A549 (cell line): ENCODE results near the gene NPM3. TPM values are rescaled to one million over a fixed set of nuclear protein-coding genes. Genes with fewer than 3 reads are reported as not detected.

ENCODE experiments used
- ATAC-seq, 2 experiments: fragments of 200-7000 bp in 1 of 2; fragments of >200 bp in 1 of 2; cut with Nextera tagmentation in 1 of 2; cut with Tn5 transposase in 1 of 2; 3 replicates each; pipeline versions ENCODE4 v1.8.0 to v1.9.1; 2018 to 2020; ENCODE audit warnings: mild to moderate bottlenecking in 1 of 2, moderate library complexity in 1 of 2
- CTCF ChIA-PET: fragments of 300-600 bp; sonication (Branson Sonifier 250); formaldehyde crosslinking; extraction: SDS; loops from one replicate; lab custom pipeline; 2021; ENCODE audit warnings: antibody characterized with exemption, inconsistent platforms; lab: Yijun Ruan, JAX
- POLR2A ChIA-PET: fragments of 350-600 bp; formaldehyde crosslinking; extraction: SDS; loops from one replicate; lab custom pipeline; 2021; ENCODE audit warnings: antibody characterized with exemption, inconsistent platforms; lab: Yijun Ruan, JAX
- DNase-seq, 2 experiments: peaks; one replicate each; pipeline versions ENCODE4 v3.0.0 to v3.0.0-alpha.2; 2011 to 2016; ENCODE audit warnings: low read depth in 1 of 2, low spot score in 1 of 2
- FAIRE-seq: peaks from 2 replicates; lab custom pipeline; 2011; peaks lifted over from hg19 to GRCh38; lab: Jason Lieb, UNC
- H3K27ac ChIP-seq, 2 experiments: fragments of >200 bp; sonication (Bioruptor Twin); formaldehyde crosslinking; 3 replicates each; pipeline ENCODE4 v1.5.1; 2016 to 2017
- H3K4me1 ChIP-seq: fragments of >200 bp; sonication (Bioruptor Twin); formaldehyde crosslinking; 3 replicates; pipeline ENCODE4 v1.6.1; 2016
- H3K4me2 ChIP-seq: fragments of >200 bp; sonication (Bioruptor Twin); formaldehyde crosslinking; 3 replicates; pipeline ENCODE4 v1.6.1; 2016
- H3K4me3 ChIP-seq: fragments of >200 bp; sonication (Bioruptor Twin); formaldehyde crosslinking; 3 replicates; pipeline ENCODE4 v1.5.1; 2016
- H3K9me3 ChIP-seq: fragments of >200 bp; sonication (Bioruptor Twin); formaldehyde crosslinking; 3 replicates; pipeline ENCODE4 v1.6.1; 2016
- BCL3 ChIP-seq: fragments of >200 bp; sonication (Bioruptor Twin); formaldehyde crosslinking; IDR thresholded peaks from 3 replicates; pipeline ENCODE4 v1.6.1; 2016
- CBX8 ChIP-seq: fragments of 200-600 bp; sonication (generic); IDR thresholded peaks from 2 replicates; pipeline ENCODE4 v1.6.1; 2016
- CEBPB ChIP-seq, 2 experiments: fragments of >200 bp in 1 of 2; sonication (Bioruptor Twin) in 1 of 2; formaldehyde crosslinking in 1 of 2; IDR thresholded peaks; 2 replicates each; pipeline ENCODE4 v1.6.1; 2012 to 2016
- CHD2 ChIP-seq: fragments of 150-350 bp; IDR thresholded peaks from 2 replicates; pipeline ENCODE4 v1.6.1; 2014; ENCODE audit warnings: low read length; ENCODE audit not compliant: partially characterized antibody
- ELK1 ChIP-seq: fragments of 150-350 bp; IDR thresholded peaks from 2 replicates; pipeline ENCODE4 v1.6.1; 2014; ENCODE audit warnings: low read depth, mild to moderate bottlenecking, low read length
- EP300 ChIP-seq, 2 experiments: fragments of >200 bp; sonication (Bioruptor Twin); formaldehyde crosslinking; IDR thresholded peaks; 2 replicates in 1 of 2; 3 replicates in 1 of 2; pipeline ENCODE4 v1.6.1; 2016 to 2017
- FOSB ChIP-seq: fragments of 250-450 bp; sonication (Bioruptor Pico); IDR thresholded peaks from 2 replicates; pipeline ENCODE4 v1.5.0; 2020; ENCODE audit warnings: mild to moderate bottlenecking, moderate library complexity
- FOXS1 ChIP-seq: fragments of 250-450 bp; sonication (Bioruptor Pico); IDR thresholded peaks from 2 replicates; pipeline ENCODE4 v1.5.0; 2020; ENCODE audit warnings: mild to moderate bottlenecking, moderate library complexity
- GATA3 ChIP-seq: IDR thresholded peaks from 2 replicates; pipeline ENCODE4 v1.6.1; 2012; ENCODE audit warnings: borderline replicate concordance
- HDAC2 ChIP-seq: fragments of 200-600 bp; sonication (generic); IDR thresholded peaks from 2 replicates; pipeline ENCODE4 v1.6.1; 2016
- HES2 ChIP-seq: fragments of >200 bp; sonication (Bioruptor Twin); formaldehyde crosslinking; IDR thresholded peaks from 2 replicates; pipeline ENCODE4 v1.6.1; 2016
- HOXA7 ChIP-seq: fragments of 250-450 bp; sonication (Bioruptor Pico); IDR thresholded peaks from 2 replicates; pipeline ENCODE4 v1.5.0; 2020; ENCODE audit warnings: mild to moderate bottlenecking, moderate library complexity
- KDM1A ChIP-seq: fragments of 200-600 bp; sonication (generic); IDR thresholded peaks from 2 replicates; pipeline ENCODE4 v1.6.1; 2016; ENCODE audit warnings: low read depth, mild to moderate bottlenecking
- MAZ ChIP-seq: fragments of 150-350 bp; IDR thresholded peaks from 2 replicates; pipeline ENCODE4 v1.6.1; 2014; ENCODE audit warnings: antibody characterized with exemption, low read depth, low read length, borderline replicate concordance
- NFE2L2 ChIP-seq: fragments of 150-350 bp; conservative IDR thresholded peaks from 2 replicates; pipeline ENCODE4 v1.6.1; 2014; ENCODE audit warnings: low read length
- NPAS2 ChIP-seq: fragments of 250-450 bp; sonication (Bioruptor Pico); IDR thresholded peaks from 2 replicates; pipeline ENCODE4 v1.8.0; 2022; ENCODE audit warnings: mild to moderate bottlenecking, moderate library complexity, borderline replicate concordance
- POLR2A ChIP-seq: IDR thresholded peaks from 2 replicates; pipeline ENCODE4 v1.6.1; 2012; ENCODE audit warnings: mild to moderate bottlenecking, low read length
- RAD21 ChIP-seq, 2 experiments: fragments of >200 bp in 1 of 2; sonication (Bioruptor Twin) in 1 of 2; formaldehyde crosslinking in 1 of 2; IDR thresholded peaks in 1 of 2; conservative IDR thresholded peaks in 1 of 2; 2 replicates in 1 of 2; 3 replicates in 1 of 2; pipeline ENCODE4 v1.6.1; 2012 to 2018; ENCODE audit warnings: inconsistent platforms in 1 of 2
- RARB ChIP-seq: fragments of 250-450 bp; sonication (Bioruptor Pico); IDR thresholded peaks from 2 replicates; pipeline ENCODE4 v1.8.0; 2021; ENCODE audit warnings: mild to moderate bottlenecking, moderate library complexity
- RCOR1 ChIP-seq: fragments of 150-350 bp; IDR thresholded peaks from 2 replicates; pipeline ENCODE4 v1.6.1; 2014; ENCODE audit warnings: antibody characterized with exemption, low read length, low read depth
- RFX5 ChIP-seq: fragments of 450-650 bp; IDR thresholded peaks from 2 replicates; pipeline ENCODE4 v1.7.1; 2014; ENCODE audit warnings: antibody characterized with exemption, mild to moderate bottlenecking, moderate library complexity
- SMC3 ChIP-seq: fragments of >200 bp; sonication (Bioruptor Twin); formaldehyde crosslinking; IDR thresholded peaks from 3 replicates; pipeline ENCODE4 v1.6.1; 2018; ENCODE audit warnings: inconsistent platforms
- SREBF2 ChIP-seq: fragments of 450-650 bp; IDR thresholded peaks from 2 replicates; pipeline ENCODE4 v1.6.1; 2014; ENCODE audit warnings: mild to moderate bottlenecking, moderate library complexity
- TP53 ChIP-seq: fragments of 250-450 bp; sonication (Bioruptor Pico); IDR thresholded peaks from 2 replicates; pipeline ENCODE4 v1.5.0; 2021; ENCODE audit warnings: mild to moderate bottlenecking, moderate library complexity
- USF2 ChIP-seq: fragments of 450-650 bp; IDR thresholded peaks from 2 replicates; pipeline ENCODE4 v1.6.1; 2014; ENCODE audit warnings: antibody characterized with exemption
- ZC3H11A ChIP-seq: fragments of 450-650 bp; IDR thresholded peaks from 2 replicates; pipeline ENCODE4 v1.6.1; 2014; ENCODE audit warnings: antibody characterized with exemption, mild to moderate bottlenecking
- ZFP36 ChIP-seq: fragments of 450-650 bp; IDR thresholded peaks from 2 replicates; pipeline ENCODE4 v1.6.1; 2014; ENCODE audit warnings: borderline replicate concordance; ENCODE audit not compliant: partially characterized antibody
- ZSCAN20 ChIP-seq: fragments of 250-450 bp; sonication (Bioruptor Pico); IDR thresholded peaks from 2 replicates; pipeline ENCODE4 v1.8.0; 2022; ENCODE audit warnings: mild to moderate bottlenecking, moderate library complexity
- WGBS: methylation state at CpG from one replicate; pipeline ENCODE4 v1.1.6; 2017; ENCODE audit errors: missing lambda C conversion rate; 5-methylcytosine and 5-hydroxymethylcytosine counted together
- polyA plus RNA-seq, 4 experiments: library from polyadenylated mRNA; depleted of rRNA in 3 of 4; stranded (reverse); fragments of >200 nt; fragmentation: RNase III in 1 of 4; extraction: RNeasy Plus Mini Kit Qiagen cat#74134 plus additional on column Dnase treatment in 1 of 4; gene quantifications; 2 replicates in 3 of 4; 3 replicates in 1 of 4; pipeline ENCODE4 v1.2.3, GENCODE V29; 2011 to 2017
- TF ChIP-seq, protein P1 (sequence below): fragments of 250-450 bp; sonication (Bioruptor Pico); IDR thresholded peaks from 2 replicates; pipeline ENCODE4 v1.5.0; 2020; ENCODE audit warnings: low read depth, mild to moderate bottlenecking, moderate library complexity
- TF ChIP-seq, protein P2 (sequence below): fragments of 250-450 bp; sonication (Bioruptor Pico); IDR thresholded peaks from 2 replicates; pipeline ENCODE4 v1.5.0; 2021; ENCODE audit warnings: mild to moderate bottlenecking, moderate library complexity, borderline replicate concordance

The NPM3 gene
- polyA plus RNA-seq, 2 of the 4 experiments (the other 2 are of a cell fraction), result 41.5 to 96.3 TPM

DNA sequence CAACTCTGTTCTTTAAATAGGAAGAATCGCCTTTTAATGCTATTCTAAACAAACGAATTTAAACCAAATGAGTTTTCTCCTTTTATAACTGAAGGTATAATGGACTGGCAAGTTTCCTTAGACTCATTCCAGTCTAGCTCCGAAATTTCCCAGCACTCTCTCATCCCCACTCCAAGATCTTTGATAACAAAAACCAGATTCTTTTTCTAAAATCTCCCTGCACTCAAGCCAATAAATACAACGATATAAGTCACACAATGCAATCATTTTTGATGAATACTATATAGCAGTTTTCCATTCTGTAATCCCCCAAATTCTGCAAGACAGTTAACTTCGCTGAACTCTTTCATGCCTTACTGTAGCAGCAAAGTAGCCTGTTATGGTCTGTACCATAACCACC is 33.1 kb upstream of the NPM3 start:
- POLR2A ChIA-PET, result interaction anchor here (0.6 kb wide), 1 partner anchor 749 kb away, joined by 4 read pairs; no protein-coding TSS in a partner anchor

GRCh38 chr10:101814466-101815071 is 31.3 kb upstream of the NPM3 start:
- POLR2A ChIA-PET, result no interaction called here
- no peak for FAIRE-seq
- ATAC-seq, result no peak
- TF ChIP-seq EP300 (IDR thresholded peaks at IDR 0.05), result no peak
- no peak for TF ChIP-seq NPAS2 (CRISPR knock-in tag)
- no peak for TF ChIP-seq GATA3
- TF ChIP-seq ZSCAN20 (CRISPR knock-in tag), result no peak
- TF ChIP-seq KDM1A, result no peak
- TF ChIP-seq POLR2A, result no peak
- TF ChIP-seq TP53, result no peak
- TF ChIP-seq HOXA7 (CRISPR knock-in tag), result no peak
- no peak for TF ChIP-seq HES2
- TF ChIP-seq ZFP36, result no peak
- TF ChIP-seq NFE2L2, result no peak
- no peak for TF ChIP-seq FOXS1 (CRISPR knock-in tag)
- no peak for TF ChIP-seq ZC3H11A
- no peak for TF ChIP-seq ELK1
- TF ChIP-seq, protein P1, sequence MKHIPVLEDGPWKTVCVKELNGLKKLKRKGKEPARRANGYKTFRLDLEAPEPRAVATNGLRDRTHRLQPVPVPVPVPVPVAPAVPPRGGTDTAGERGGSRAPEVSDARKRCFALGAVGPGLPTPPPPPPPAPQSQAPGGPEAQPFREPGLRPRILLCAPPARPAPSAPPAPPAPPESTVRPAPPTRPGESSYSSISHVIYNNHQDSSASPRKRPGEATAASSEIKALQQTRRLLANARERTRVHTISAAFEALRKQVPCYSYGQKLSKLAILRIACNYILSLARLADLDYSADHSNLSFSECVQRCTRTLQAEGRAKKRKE (CRISPR knock-in tag), result no peak
- TF ChIP-seq BCL3, result no peak

More for the DNA sequence above, 33.1 kb upstream of the NPM3 start:
- TF ChIP-seq MAZ (no peak), ELK1 (no peak), CEBPB (IDR thresholded peaks at IDR 0.05) (no peak), FOSB (CRISPR knock-in tag) (no peak), RFX5 (no peak), TP53 (no peak), SMC3 (no peak), SREBF2 (no peak), HDAC2 (no peak), KDM1A (no peak), RAD21 (conservative IDR thresholded peaks at IDR 0.05 in 1 of 2, IDR thresholded peaks at IDR 0.05 in 1 of 2) (no peak), FOXS1 (CRISPR knock-in tag) (no peak), RCOR1 (no peak), CBX8 (no peak), NPAS2 (CRISPR knock-in tag) (no peak), USF2 (no peak), CHD2 (no peak), RARB (no peak)
- TF ChIP-seq, protein P2, sequence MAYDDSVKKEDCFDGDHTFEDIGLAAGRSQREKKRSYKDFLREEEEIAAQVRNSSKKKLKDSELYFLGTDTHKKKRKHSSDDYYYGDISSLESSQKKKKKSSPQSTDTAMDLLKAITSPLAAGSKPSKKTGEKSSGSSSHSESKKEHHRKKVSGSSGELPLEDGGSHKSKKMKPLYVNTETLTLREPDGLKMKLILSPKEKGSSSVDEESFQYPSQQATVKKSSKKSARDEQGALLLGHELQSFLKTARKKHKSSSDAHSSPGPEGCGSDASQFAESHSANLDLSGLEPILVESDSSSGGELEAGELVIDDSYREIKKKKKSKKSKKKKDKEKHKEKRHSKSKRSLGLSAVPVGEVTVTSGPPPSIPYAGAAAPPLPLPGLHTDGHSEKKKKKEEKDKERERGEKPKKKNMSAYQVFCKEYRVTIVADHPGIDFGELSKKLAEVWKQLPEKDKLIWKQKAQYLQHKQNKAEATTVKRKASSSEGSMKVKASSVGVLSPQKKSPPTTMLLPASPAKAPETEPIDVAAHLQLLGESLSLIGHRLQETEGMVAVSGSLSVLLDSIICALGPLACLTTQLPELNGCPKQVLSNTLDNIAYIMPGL (CRISPR knock-in tag), result no peak
- TF ChIP-seq, protein P1 (CRISPR knock-in tag), result no peak
- FAIRE-seq, result no peak
- Histone ChIP-seq H3K27ac (peak overlapping the region; percentile 95 to 97), H3K4me2 (peak overlapping the region; percentile 89), H3K4me1 (peaks cover 30% of the 10 kb centered on the region), H3K4me3 (peak overlapping the region; percentile 96), H3K9me3 (no peaks in the 10 kb centered on the region)
- DNase-seq, result no peak
- 7% methylated on average over 5 of the region's 5 CpGs for WGBS
- CTCF ChIA-PET, result interaction anchor here (0.6 to 1.0 kb wide), 6 partner anchors 11 to 250 kb away, joined by 3 to 6 read pairs (median 3); no protein-coding TSS in a partner anchor
- ATAC-seq, result no peak

More at GRCh38 chr10:101814466-101815071, 31.3 kb upstream of the NPM3 start:
- Histone ChIP-seq H3K9me3 (no peaks in the 10 kb centered on the region), H3K4me2 (peak overlapping the region; percentile 89), H3K4me3 (peak overlapping the region; percentile 96; the same call in 1 of the 3 replicates), H3K4me1 (peaks cover 29% of the 10 kb centered on the region), H3K27ac (no peak overlapping the region)
- CTCF ChIA-PET, result interaction anchor here (0.6 to 2.9 kb wide), 3 partner anchors 23 to 34 kb away, joined by 3 to 10 read pairs (median 5); no protein-coding TSS in a partner anchor
- no peak for DNase-seq
- 84% methylated on average over 8 of the region's 8 CpGs for WGBS
